GM12878 (cell line): ENCODE measurements around the gene PCDHAC1.

Experiments
- EZH2 ChIP-seq: IDR thresholded peaks from 2 replicates; pipeline ENCODE4 v1.6.1; 2012; ENCODE audit warnings: low read depth, mild to moderate bottlenecking, control low read depth, inconsistent platforms, low read length, borderline replicate concordance; ENCODE audit not compliant: control insufficient read depth
- POLR2AphosphoS5 ChIP-seq: IDR thresholded peaks from 2 replicates; pipeline ENCODE4 v1.6.1; 2011; ENCODE audit warnings: mild to moderate bottlenecking, low read length, inconsistent platforms
- SP1 ChIP-seq: IDR thresholded peaks from one replicate; pipeline ENCODE4 v1.6.1; 2011; ENCODE audit warnings: low read depth, low read length
- TF ChIP-seq, protein P1 (sequence below), 3 experiments: IDR thresholded peaks in 2 of 3; conservative IDR thresholded peaks in 1 of 3; 2 replicates each; pipeline ENCODE4 v1.5.1; 2011; ENCODE audit warnings: low read depth in 3 of 3, low read length in 3 of 3, mild to moderate bottlenecking in 3 of 3, control low read depth in 2 of 3, moderate library complexity in 2 of 3, inconsistent platforms in 1 of 3, mixed read lengths in 1 of 3; ENCODE audit not compliant: control insufficient read depth in 2 of 3, insufficient read depth in 1 of 3; ENCODE audit errors: extremely low read depth in 1 of 3
- TF ChIP-seq, protein P2 (sequence below): IDR thresholded peaks from 2 replicates; pipeline ENCODE4 v1.6.1; 2011; ENCODE audit warnings: low read depth, low read length, improper control_type of control experiment, borderline replicate concordance
- TF ChIP-seq, protein P3 (sequence below): IDR thresholded peaks from 2 replicates; pipeline ENCODE4 v1.6.1; 2012; ENCODE audit warnings: mild to moderate bottlenecking, low read depth, low read length
- TF ChIP-seq, protein P4 (sequence below): IDR thresholded peaks from 2 replicates; pipeline ENCODE4 v1.6.1; 2012; ENCODE audit warnings: low read depth, low read length, improper control_type of control experiment

DNA sequence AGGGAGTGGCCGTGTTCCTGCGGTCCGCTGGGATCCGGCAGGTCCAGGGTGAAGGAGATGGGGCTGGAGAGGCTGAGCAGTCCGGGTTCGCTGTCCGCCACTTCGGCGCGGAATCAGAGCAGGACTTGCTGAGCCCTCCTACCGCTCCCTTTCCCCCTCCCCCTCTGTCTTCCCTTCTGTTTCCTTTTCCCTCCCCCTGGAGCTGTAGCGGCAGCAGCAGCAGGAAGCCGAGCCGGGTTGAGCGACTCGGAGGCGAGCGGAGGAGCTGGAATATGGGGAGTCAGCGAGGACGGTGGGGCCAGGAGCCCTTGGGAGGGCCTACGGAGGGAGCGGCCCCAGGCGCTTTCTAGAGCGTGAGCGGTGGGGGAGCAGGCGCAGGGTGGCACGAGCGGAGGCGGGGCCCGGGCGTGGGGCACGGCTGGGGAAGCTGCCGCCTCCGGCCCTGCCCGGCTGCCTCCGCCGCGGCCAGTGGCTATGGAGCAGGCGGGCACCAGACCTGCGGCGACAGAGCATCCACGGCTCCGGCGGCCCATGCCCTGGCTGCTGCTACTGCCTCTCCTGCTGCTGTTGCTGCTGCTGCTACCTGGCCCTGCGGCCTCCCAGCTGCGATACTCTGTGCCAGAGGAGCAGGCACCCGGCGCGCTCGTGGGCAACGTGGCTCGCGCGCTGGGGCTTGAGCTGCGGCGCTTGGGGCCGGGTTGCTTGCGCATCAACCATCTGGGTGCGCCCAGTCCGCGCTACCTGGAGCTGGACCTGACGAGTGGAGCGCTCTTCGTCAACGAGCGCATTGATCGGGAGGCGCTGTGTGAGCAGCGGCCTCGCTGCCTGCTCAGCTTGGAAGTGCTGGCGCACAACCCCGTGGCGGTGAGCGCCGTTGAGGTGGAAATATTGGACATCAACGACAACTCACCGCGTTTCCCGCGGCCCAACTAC lies 40.5 kb downstream of the PCDHAC1 start, which contains the start of gene PCDHAC2:
- TF ChIP-seq, protein P1, sequence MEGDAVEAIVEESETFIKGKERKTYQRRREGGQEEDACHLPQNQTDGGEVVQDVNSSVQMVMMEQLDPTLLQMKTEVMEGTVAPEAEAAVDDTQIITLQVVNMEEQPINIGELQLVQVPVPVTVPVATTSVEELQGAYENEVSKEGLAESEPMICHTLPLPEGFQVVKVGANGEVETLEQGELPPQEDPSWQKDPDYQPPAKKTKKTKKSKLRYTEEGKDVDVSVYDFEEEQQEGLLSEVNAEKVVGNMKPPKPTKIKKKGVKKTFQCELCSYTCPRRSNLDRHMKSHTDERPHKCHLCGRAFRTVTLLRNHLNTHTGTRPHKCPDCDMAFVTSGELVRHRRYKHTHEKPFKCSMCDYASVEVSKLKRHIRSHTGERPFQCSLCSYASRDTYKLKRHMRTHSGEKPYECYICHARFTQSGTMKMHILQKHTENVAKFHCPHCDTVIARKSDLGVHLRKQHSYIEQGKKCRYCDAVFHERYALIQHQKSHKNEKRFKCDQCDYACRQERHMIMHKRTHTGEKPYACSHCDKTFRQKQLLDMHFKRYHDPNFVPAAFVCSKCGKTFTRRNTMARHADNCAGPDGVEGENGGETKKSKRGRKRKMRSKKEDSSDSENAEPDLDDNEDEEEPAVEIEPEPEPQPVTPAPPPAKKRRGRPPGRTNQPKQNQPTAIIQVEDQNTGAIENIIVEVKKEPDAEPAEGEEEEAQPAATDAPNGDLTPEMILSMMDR (IDR thresholded peaks at IDR 0.05 in 2 of 3, conservative IDR thresholded peaks at IDR 0.05 in 1 of 3; ENCODE audit: control insufficient read depth in 2 of 3, extremely low read depth in 1 of 3, insufficient read depth in 1 of 3, low read depth in 3 of 3, low read length in 3 of 3): no peak
- TF ChIP-seq, protein P2, sequence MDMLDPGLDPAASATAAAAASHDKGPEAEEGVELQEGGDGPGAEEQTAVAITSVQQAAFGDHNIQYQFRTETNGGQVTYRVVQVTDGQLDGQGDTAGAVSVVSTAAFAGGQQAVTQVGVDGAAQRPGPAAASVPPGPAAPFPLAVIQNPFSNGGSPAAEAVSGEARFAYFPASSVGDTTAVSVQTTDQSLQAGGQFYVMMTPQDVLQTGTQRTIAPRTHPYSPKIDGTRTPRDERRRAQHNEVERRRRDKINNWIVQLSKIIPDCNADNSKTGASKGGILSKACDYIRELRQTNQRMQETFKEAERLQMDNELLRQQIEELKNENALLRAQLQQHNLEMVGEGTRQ: no peak
- TF ChIP-seq EZH2 (no peak), SP1 (no peak), POLR2AphosphoS5 (no peak)
- TF ChIP-seq, protein P3, sequence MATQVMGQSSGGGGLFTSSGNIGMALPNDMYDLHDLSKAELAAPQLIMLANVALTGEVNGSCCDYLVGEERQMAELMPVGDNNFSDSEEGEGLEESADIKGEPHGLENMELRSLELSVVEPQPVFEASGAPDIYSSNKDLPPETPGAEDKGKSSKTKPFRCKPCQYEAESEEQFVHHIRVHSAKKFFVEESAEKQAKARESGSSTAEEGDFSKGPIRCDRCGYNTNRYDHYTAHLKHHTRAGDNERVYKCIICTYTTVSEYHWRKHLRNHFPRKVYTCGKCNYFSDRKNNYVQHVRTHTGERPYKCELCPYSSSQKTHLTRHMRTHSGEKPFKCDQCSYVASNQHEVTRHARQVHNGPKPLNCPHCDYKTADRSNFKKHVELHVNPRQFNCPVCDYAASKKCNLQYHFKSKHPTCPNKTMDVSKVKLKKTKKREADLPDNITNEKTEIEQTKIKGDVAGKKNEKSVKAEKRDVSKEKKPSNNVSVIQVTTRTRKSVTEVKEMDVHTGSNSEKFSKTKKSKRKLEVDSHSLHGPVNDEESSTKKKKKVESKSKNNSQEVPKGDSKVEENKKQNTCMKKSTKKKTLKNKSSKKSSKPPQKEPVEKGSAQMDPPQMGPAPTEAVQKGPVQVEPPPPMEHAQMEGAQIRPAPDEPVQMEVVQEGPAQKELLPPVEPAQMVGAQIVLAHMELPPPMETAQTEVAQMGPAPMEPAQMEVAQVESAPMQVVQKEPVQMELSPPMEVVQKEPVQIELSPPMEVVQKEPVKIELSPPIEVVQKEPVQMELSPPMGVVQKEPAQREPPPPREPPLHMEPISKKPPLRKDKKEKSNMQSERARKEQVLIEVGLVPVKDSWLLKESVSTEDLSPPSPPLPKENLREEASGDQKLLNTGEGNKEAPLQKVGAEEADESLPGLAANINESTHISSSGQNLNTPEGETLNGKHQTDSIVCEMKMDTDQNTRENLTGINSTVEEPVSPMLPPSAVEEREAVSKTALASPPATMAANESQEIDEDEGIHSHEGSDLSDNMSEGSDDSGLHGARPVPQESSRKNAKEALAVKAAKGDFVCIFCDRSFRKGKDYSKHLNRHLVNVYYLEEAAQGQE: no peak
- TF ChIP-seq, protein P4, sequence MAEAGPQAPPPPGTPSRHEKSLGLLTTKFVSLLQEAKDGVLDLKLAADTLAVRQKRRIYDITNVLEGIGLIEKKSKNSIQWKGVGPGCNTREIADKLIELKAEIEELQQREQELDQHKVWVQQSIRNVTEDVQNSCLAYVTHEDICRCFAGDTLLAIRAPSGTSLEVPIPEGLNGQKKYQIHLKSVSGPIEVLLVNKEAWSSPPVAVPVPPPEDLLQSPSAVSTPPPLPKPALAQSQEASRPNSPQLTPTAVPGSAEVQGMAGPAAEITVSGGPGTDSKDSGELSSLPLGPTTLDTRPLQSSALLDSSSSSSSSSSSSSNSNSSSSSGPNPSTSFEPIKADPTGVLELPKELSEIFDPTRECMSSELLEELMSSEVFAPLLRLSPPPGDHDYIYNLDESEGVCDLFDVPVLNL: no peak
